ENCODE results near the gene IL23R. TPM values are rescaled to one million over a fixed set of nuclear protein-coding genes. Genes with fewer than 3 reads are reported as not detected.
"Not testable (repeated sequence)": the region's sequence is repeated elsewhere in the genome, so short reads cannot be mapped to it uniquely, and the experiment has no call there.

The IL23R gene
- total RNA-seq, 4 donors from 2014 or later = 2.0 to 4.3 TPM; not detected in 2

DNA sequence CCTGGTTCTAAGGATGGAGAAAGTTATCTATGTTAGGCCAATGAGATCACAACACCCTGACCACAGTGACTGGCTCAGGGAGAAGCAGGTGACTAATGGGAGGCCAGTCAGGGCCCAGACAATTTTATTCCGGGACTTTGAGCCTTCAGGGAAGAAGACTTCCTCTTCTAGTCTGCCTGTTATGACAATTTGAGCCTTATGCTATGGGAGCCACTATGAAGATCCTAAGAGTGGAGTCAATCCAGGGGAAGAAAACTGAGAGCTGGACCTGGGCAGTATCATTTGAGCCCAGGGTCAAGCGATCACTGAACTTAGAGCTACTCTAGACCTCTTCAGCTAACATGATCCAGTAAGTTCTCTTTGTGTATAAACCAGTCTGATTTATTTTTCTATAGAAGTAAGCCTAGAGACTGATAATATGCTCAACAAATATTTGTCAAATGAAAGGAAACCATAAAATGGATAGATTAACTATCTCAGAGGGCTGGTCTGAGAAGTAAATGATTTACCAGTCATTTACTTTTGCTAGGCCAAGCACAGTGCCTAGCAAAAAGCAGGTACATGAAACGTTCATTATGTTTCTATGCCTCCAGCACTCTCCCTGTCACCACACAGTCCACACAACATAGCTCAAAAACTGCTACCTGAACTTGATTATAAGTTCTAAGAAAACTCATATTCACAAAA, 27.3 kb upstream of the IL23R start:
- peak; percentile 58 for DNase-seq

DNA sequence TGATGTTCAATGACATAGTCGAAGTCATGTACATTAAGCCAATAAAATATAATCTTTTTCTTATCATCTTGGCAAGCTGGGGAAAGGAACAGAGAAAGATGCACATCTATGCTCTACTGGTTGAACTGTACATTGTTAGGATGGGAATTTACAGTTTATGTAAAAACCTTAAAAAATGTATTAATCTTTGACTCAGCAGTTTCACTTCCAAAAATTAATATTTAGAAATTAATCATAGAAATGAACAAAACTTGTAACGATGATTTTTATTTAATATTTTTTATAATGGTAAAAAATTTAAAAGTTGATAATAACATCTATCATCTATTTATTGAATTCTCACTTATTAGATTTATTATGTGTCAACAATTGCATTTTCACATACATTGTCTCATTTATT, 25.8 kb upstream of the IL23R start:
- H3K4me3 ChIP-seq = no peak overlapping the region
- TF ChIP-seq POLR2AphosphoS5 (IDR thresholded peaks at IDR 0.05) = no peak
- no peak for TF ChIP-seq EP300 (IDR thresholded peaks at IDR 0.05; ENCODE audit: low read depth)
- TF ChIP-seq, protein P1, sequence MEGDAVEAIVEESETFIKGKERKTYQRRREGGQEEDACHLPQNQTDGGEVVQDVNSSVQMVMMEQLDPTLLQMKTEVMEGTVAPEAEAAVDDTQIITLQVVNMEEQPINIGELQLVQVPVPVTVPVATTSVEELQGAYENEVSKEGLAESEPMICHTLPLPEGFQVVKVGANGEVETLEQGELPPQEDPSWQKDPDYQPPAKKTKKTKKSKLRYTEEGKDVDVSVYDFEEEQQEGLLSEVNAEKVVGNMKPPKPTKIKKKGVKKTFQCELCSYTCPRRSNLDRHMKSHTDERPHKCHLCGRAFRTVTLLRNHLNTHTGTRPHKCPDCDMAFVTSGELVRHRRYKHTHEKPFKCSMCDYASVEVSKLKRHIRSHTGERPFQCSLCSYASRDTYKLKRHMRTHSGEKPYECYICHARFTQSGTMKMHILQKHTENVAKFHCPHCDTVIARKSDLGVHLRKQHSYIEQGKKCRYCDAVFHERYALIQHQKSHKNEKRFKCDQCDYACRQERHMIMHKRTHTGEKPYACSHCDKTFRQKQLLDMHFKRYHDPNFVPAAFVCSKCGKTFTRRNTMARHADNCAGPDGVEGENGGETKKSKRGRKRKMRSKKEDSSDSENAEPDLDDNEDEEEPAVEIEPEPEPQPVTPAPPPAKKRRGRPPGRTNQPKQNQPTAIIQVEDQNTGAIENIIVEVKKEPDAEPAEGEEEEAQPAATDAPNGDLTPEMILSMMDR (IDR thresholded peaks at IDR 0.05) = no peak
- TF ChIP-seq POLR2A (IDR thresholded peaks at IDR 0.05) = no peak
- H3K27me3 ChIP-seq = no peaks in the 10 kb centered on the region
- H3K36me3 ChIP-seq = no peaks in the 10 kb centered on the region
- WGBS, 2 donors (ENCODE audit: low coverage in 1 of 2) = 72 to 77% methylated on average over 2 of the region's 2 CpGs
- intact Hi-C loops (cut with DNase I; ENCODE audit: low total_unique reads) (no loop called here), in situ Hi-C loops (cut with MboI; ENCODE audit: low pct_ligation_motif_present in 1 of 4, low pct_unique_long_range_greater_than_20kb in 1 of 4, low sequenced_read_pairs in 3 of 4) (loop anchor here (10.0 to 25.0 kb wide), 6 partner anchors 128 to 378 kb away; partner anchors contain the start of gene DYNLT5 (in 1 of the 4))
- no peak for DNase-seq
- peaks cover 4 to 56% (median 20%) of the 10 kb centered on the region in 4 donors for H3K4me1 ChIP-seq
- no peaks in the 10 kb centered on the region for H3K9me3 ChIP-seq
- peak overlapping the region in 1 of 4 donors; percentile 77 for H3K27ac ChIP-seq

More for the DNA sequence above, 27.3 kb upstream of the IL23R start:
- H3K4me3 ChIP-seq = peak overlapping the region in 1 of 4 donors; percentile 21
- TF ChIP-seq, protein P1 (IDR thresholded peaks at IDR 0.05) = no peak
- TF ChIP-seq POLR2AphosphoS5 (IDR thresholded peaks at IDR 0.05) (peak in 2 of 3 donors; percentile 6 to 45), POLR2A (IDR thresholded peaks at IDR 0.05) (peak; percentile 18)
- 52 to 63% methylated on average over 2 to 3 of the region's 3 CpGs for WGBS, 2 donors (ENCODE audit: low coverage in 1 of 2)
- no peaks in the 10 kb centered on the region for H3K27me3 ChIP-seq
- peak overlapping the region; percentile 76 to 81 (median 78) for H3K27ac ChIP-seq
- no peaks in the 10 kb centered on the region for H3K9me3 ChIP-seq
- no peaks in the 10 kb centered on the region for H3K36me3 ChIP-seq
- H3K4me1 ChIP-seq = peaks cover 6 to 68% (median 26%) of the 10 kb centered on the region in 4 donors
- intact Hi-C loops (cut with DNase I; ENCODE audit: low total_unique reads) = no loop called here
- in situ Hi-C loops (cut with MboI; ENCODE audit: low pct_ligation_motif_present in 1 of 4, low pct_unique_long_range_greater_than_20kb in 1 of 4, low sequenced_read_pairs in 3 of 4) = loop anchor here in 2 of 4 donors (25.0 kb wide), 2 partner anchors 127 to 377 kb away; partner anchors contain the start of gene DYNLT5 (in 1 of the 2)

DNA sequence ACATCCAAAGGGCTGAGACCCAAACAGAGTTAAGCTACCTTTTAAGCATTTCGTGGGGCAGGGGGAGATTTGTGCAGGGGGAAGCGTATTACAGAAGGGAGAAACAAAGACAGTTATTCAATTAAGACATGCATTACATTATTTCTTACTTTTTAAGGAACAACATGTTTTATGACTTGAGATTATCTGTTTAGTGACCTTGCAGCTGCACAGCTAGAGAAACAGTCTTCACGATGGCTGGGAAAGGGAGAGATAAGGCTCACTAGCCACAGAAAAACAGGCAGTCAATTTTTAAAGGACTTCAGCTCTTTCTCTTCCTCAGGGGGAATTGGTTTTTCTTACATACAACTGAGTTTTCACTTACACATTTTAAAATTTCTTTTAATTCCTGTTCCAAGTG, 24.4 kb upstream of the IL23R start:
- H3K27ac ChIP-seq; DNase-seq; intact Hi-C loops (cut with DNase I; ENCODE audit: low total_unique reads); H3K4me3 ChIP-seq; H3K27me3 ChIP-seq; H3K9me3 ChIP-seq; H3K36me3 ChIP-seq: not testable (repeated sequence)
- peaks cover 0 to 43% (median 17%) of the 10 kb centered on the region in 4 donors for H3K4me1 ChIP-seq
- WGBS, 2 donors (ENCODE audit: low coverage in 1 of 2) = 67% methylated on average over 3 of the region's 3 CpGs
- in situ Hi-C loops (cut with MboI; ENCODE audit: low pct_ligation_motif_present in 1 of 4, low pct_unique_long_range_greater_than_20kb in 1 of 4, low sequenced_read_pairs in 3 of 4) = loop anchor here (10.0 to 25.0 kb wide), 6 partner anchors 130 to 380 kb away; partner anchors contain the start of gene DYNLT5 (in 1 of the 4)

DNA sequence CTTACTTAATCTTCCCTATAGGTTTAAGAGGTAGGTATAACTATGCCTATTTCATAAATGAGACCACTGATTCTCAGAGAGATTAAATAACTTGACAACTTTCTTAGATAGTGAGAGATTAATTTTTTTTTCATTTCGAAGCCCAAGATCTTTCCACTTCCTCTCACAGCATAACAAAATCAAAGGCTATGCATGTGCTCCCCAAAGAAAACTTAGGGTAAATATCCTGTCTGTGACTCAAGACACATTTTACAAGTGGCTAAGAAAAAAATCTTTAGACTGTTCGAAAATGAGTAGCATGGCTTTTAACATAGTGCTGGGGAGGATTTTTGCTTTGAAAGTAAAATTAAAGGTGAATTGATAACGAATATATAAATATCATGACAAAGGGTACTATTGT, 23.3 kb upstream of the IL23R start:
- in situ Hi-C loops (cut with MboI; ENCODE audit: low pct_ligation_motif_present in 1 of 4, low pct_unique_long_range_greater_than_20kb in 1 of 4, low sequenced_read_pairs in 3 of 4) = loop anchor here (10.0 to 25.0 kb wide), 6 partner anchors 131 to 381 kb away; partner anchors contain the start of gene DYNLT5 (in 1 of the 4)

More for the DNA sequence above, 23.3 kb upstream of the IL23R start:
- no peak for DNase-seq
- TF ChIP-seq POLR2A (IDR thresholded peaks at IDR 0.05) (no peak), POLR2AphosphoS5 (IDR thresholded peaks at IDR 0.05) (no peak), EP300 (IDR thresholded peaks at IDR 0.05; ENCODE audit: low read depth) (no peak)
- TF ChIP-seq, protein P1 (IDR thresholded peaks at IDR 0.05) = no peak
- H3K36me3 ChIP-seq = no peaks in the 10 kb centered on the region
- no peaks in the 10 kb centered on the region for H3K27me3 ChIP-seq
- H3K4me1 ChIP-seq = peaks cover 0 to 33% (median 13%) of the 10 kb centered on the region in 4 donors
- H3K9me3 ChIP-seq = no peaks in the 10 kb centered on the region
- intact Hi-C loops (cut with DNase I; ENCODE audit: low total_unique reads) = no loop called here
- 67 to 68% methylated on average over 3 of the region's 3 CpGs for WGBS, 2 donors (ENCODE audit: low coverage in 1 of 2)
- H3K4me3 ChIP-seq = no peak overlapping the region
- no peak overlapping the region for H3K27ac ChIP-seq
